Measurements from ENCODE around the gene NDUFB10. TPM values are rescaled to one million over a fixed set of nuclear protein-coding genes. Genes with fewer than 3 reads are reported as not detected.
A peak's percentile ranks its signal among the peaks of the same experiment; 100 is the strongest.

NDUFB10 gene
- polyA plus RNA-seq, 1 of the 3 experiments (the other 2 are of a cell fraction), result 468 TPM

DNA sequence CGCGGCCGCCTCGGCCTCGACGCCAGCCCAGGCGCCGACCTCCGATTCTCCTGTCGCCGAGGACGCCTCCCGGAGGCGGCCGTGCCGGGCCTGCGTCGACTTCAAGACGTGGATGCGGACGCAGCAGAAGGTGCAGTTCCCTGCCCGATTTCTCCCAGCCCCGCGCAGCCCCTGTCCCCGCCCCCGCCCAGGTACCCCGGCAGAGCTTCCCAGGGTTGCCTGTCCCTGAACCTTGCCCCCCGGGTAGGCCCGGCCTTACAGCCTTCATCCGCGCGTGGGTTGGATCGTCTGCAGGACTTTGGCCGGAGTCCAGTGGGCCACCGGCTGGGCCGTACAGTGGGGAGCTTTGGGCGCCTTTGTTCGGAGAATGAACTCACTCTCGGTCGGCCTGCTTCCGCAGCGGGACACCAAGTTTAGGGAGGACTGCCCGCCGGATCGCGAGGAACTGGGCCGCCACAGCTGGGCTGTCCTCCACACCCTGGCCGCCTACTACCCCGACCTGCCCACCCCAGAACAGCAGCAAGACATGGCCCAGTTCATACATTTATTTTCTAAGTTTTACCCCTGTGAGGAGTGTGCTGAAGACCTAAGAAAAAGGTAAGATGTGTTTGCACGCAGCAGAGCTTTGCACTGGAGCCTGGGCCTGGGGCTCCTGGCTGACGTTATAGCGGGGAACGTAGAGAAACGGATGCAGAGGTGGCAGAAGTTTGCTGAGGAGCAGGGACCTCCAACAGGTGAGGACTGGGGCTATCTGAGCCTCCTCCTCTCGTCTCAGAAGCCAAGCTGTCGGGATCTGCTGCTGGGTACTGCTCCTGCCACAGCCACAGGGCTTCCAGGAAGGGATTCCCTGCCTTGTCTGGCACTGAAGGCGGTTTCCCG is 25.2 kb downstream of the NDUFB10 start:
- H3K36me3 ChIP-seq (replicated peaks in 1 of 2; ENCODE audit: control insufficient read depth in 1 of 2, insufficient read depth in 2 of 2, low read length in 1 of 2), result peaks cover 5 to 13% of the 10 kb centered on the region in 2 experiments
- no peak overlapping the region for H2AFZ ChIP-seq (ENCODE audit: low read depth)
- peak overlapping the region; percentile 77 to 80 for H3K4me3 ChIP-seq (ENCODE audit: low read depth in 2 of 2, low read length in 1 of 2)
- H3K27me3 ChIP-seq (ENCODE audit: insufficient read depth), result no peaks in the 10 kb centered on the region
- no peaks in the 10 kb centered on the region for H3K9me3 ChIP-seq
- H3K4me1 ChIP-seq (ENCODE audit: control insufficient read depth in 1 of 2, insufficient read depth in 2 of 2, low read depth in 1 of 2, low read length in 1 of 2), result peaks cover 8 to 29% of the 10 kb centered on the region in 2 experiments; a peak in 2 of 4 replicates
- peaks cover 15% of the 10 kb centered on the region for H3F3A ChIP-seq (replicated peaks; ENCODE audit: insufficient read depth)
- ChIA-PET CTCF (interaction anchor here (0.6 to 12.9 kb wide), 6 partner anchors 13 to 1090 kb away, joined by 3 to 108 read pairs (median 5); partner anchors contain the start of gene TBL3), POLR2A (interaction anchor here (0.6 to 1.8 kb wide), 5 partner anchors 11 to 171 kb away, joined by 3 to 9 read pairs (median 5); partner anchors contain the start of genes RPS2, TBL3 and TRAF7)
- H3K9ac ChIP-seq, result peak overlapping the region; percentile 85
- H3K27ac ChIP-seq (ENCODE audit: low read depth in 2 of 2, low read length in 1 of 2), result peak overlapping the region; percentile 39 to 95
- peak overlapping the region; percentile 99 for H3K4me2 ChIP-seq
- no peak for DNase-seq
- TF ChIP-seq GABPA (IDR thresholded peaks at IDR 0.05; ENCODE audit: low read depth) (no peak), RFX5 (IDR thresholded peaks at IDR 0.05; ENCODE audit: low read length) (no peak), JUND (IDR thresholded peaks at IDR 0.05) (no peak), GATA2 (CRISPR knock-in tag; IDR thresholded peaks at IDR 0.05) (no peak), TEAD4 (IDR thresholded peaks at IDR 0.05; ENCODE audit: borderline replicate concordance, insufficient read depth) (no peak), YY1 (IDR thresholded peaks at IDR 0.05; ENCODE audit: low read depth) (no peak; the same call in 1 of the 2 replicates), SIN3A (IDR thresholded peaks at IDR 0.05; ENCODE audit: borderline replicate concordance, low read depth, low read length) (no peak), FOSL2 (IDR thresholded peaks at IDR 0.05; ENCODE audit: borderline replicate concordance, low read depth) (no peak), SMC3 (IDR thresholded peaks at IDR 0.05; ENCODE audit: low read depth, low read length) (no peak), TAF1 (IDR thresholded peaks at IDR 0.05; ENCODE audit: borderline replicate concordance, low read depth, low read length) (no peak), NFIC (IDR thresholded peaks at IDR 0.05; ENCODE audit: borderline replicate concordance) (no peak; the same call in 1 of the 2 replicates), EP300 (IDR thresholded peaks at IDR 0.05; ENCODE audit: borderline replicate concordance in 1 of 2, low read depth in 1 of 2, low read length in 1 of 2) (no peak), USF2 (IDR thresholded peaks at IDR 0.05; ENCODE audit: borderline replicate concordance, low read depth, low read length) (no peak), RXRA (IDR thresholded peaks at IDR 0.05; ENCODE audit: borderline replicate concordance, low read depth) (no peak)
- TF ChIP-seq, protein P1, sequence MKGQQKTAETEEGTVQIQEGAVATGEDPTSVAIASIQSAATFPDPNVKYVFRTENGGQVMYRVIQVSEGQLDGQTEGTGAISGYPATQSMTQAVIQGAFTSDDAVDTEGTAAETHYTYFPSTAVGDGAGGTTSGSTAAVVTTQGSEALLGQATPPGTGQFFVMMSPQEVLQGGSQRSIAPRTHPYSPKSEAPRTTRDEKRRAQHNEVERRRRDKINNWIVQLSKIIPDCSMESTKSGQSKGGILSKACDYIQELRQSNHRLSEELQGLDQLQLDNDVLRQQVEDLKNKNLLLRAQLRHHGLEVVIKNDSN (IDR thresholded peaks at IDR 0.05; ENCODE audit: borderline replicate concordance, low read depth), result no peak
- H4K20me1 ChIP-seq (ENCODE audit: insufficient read depth), result no peaks in the 10 kb centered on the region
- no peaks in the 10 kb centered on the region for H3K9me2 ChIP-seq
- WGBS (ENCODE audit: low lambda C conversion rate), result 51% methylated on average over 9 of the region's 58 CpGs
- H3K79me2 ChIP-seq (ENCODE audit: insufficient read depth), result peaks cover 19% of the 10 kb centered on the region; the same call in 1 of the 2 replicates
